Measurements from ENCODE around the gene DKKL1. TPM values are rescaled to one million over a fixed set of nuclear protein-coding genes. Genes with fewer than 3 reads are reported as not detected.

Gene DKKL1
- total and polyA plus RNA-seq, 2 experiments from 2014 or later = 2.2 to 6.0 TPM

DNA sequence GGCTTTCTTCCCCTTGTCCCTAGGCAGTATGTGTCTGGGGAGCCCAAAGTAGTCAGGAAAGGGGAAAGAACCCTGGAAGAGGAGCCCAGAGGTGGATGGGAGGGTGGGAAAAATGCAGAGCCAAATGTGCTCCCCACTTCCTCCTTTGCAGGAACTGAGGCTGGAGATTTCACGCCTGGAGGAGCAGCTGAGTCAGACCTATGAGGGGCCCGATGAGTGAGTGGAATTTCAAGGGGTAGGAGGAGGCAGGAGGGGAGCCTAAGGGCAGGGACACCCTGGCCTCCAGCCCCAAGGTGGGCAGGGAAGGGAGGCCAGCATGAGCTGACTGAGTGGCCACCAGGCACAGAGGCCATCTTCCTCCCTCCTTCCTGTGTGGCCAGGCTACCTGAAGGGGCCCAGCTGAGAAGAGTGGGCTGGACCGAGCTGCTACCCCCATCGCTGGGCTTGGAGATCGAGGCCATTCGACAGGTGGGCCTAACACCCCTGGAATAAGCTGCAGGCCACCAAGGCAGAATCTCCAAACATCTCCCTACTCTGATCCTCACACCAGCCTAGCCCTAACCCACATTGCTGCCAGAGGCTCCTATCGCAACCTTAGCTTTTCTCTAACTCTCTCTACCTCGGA, 45.3 kb downstream of the DKKL1 start:
- no peaks in the 10 kb centered on the region for H3K9me2 ChIP-seq (replicated peaks; ENCODE audit: insufficient read depth)
- no peaks in the 10 kb centered on the region for H3K4me1 ChIP-seq (ENCODE audit: insufficient read depth)
- no peak overlapping the region for H3K4me2 ChIP-seq
- H3K27me3 ChIP-seq = no peaks in the 10 kb centered on the region
- 82% methylated on average over 8 of the region's 8 CpGs for WGBS (ENCODE audit: low lambda C conversion rate, missing lambda C conversion rate)
- no peaks in the 10 kb centered on the region for H4K20me1 ChIP-seq (ENCODE audit: insufficient read depth, poor library complexity, severe bottlenecking)
- H3K4me3 ChIP-seq = no peak overlapping the region
- TF ChIP-seq, protein P1, sequence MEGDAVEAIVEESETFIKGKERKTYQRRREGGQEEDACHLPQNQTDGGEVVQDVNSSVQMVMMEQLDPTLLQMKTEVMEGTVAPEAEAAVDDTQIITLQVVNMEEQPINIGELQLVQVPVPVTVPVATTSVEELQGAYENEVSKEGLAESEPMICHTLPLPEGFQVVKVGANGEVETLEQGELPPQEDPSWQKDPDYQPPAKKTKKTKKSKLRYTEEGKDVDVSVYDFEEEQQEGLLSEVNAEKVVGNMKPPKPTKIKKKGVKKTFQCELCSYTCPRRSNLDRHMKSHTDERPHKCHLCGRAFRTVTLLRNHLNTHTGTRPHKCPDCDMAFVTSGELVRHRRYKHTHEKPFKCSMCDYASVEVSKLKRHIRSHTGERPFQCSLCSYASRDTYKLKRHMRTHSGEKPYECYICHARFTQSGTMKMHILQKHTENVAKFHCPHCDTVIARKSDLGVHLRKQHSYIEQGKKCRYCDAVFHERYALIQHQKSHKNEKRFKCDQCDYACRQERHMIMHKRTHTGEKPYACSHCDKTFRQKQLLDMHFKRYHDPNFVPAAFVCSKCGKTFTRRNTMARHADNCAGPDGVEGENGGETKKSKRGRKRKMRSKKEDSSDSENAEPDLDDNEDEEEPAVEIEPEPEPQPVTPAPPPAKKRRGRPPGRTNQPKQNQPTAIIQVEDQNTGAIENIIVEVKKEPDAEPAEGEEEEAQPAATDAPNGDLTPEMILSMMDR (IDR thresholded peaks at IDR 0.05; ENCODE audit: poor library complexity) = no peak
- no peak for TF ChIP-seq EZH2 (IDR thresholded peaks at IDR 0.05; ENCODE audit: borderline replicate concordance)
- TF ChIP-seq EZH2phosphoT487 (IDR thresholded peaks at IDR 0.05; ENCODE audit: low read depth, severe bottlenecking, unreplicated experiment) = no peak
- H3K79me2 ChIP-seq = no peaks in the 10 kb centered on the region
- no peak overlapping the region for H2AFZ ChIP-seq
- no peaks in the 10 kb centered on the region for H3K9me3 ChIP-seq (ENCODE audit: low read depth)
- no peak for DNase-seq (ENCODE audit: low spot score)
- H3K36me3 ChIP-seq (replicated peaks; ENCODE audit: insufficient read depth, low read depth) = no peaks in the 10 kb centered on the region
- no peak overlapping the region for H3K27ac ChIP-seq

DNA sequence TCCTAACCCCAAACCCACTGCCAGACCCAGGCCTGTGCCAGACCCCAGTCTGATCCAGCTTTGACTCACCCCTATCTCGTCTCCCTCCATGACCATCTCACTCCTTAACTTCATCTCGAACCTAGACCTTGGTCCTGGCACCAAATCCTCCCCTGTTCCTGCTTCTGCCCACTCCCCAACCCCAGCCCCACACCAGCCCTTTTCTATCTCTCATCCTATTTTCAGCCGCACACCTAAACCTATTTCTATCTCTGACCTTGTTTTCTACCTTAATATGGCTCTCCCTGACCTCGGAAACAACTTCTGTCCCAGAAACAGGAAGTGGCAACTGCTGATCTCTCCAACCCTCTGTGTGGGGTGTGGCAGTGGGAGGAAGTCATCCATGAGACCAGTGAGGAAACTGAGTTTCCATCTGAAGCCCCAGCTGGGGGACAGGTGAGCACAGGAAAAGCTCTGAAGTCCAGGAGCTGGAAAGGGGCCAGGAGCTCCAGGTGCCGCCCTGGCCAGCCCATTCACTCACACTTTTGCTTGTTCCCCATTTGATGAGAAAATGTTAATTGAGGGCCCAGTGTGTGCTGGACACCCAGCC, 45.9 kb downstream of the DKKL1 start:
- TF ChIP-seq EZH2 (IDR thresholded peaks at IDR 0.05; ENCODE audit: borderline replicate concordance) (no peak), EZH2phosphoT487 (IDR thresholded peaks at IDR 0.05; ENCODE audit: low read depth, severe bottlenecking, unreplicated experiment) (no peak)
- TF ChIP-seq, protein P1 (IDR thresholded peaks at IDR 0.05; ENCODE audit: poor library complexity) = no peak
- Histone ChIP-seq H3K4me1 (ENCODE audit: insufficient read depth) (no peaks in the 10 kb centered on the region), H3K9me3 (ENCODE audit: low read depth) (no peaks in the 10 kb centered on the region), H3K27ac (no peak overlapping the region), H3K36me3 (replicated peaks; ENCODE audit: insufficient read depth, low read depth) (no peaks in the 10 kb centered on the region), H2AFZ (no peak overlapping the region), H4K20me1 (ENCODE audit: insufficient read depth, poor library complexity, severe bottlenecking) (no peaks in the 10 kb centered on the region), H3K4me2 (no peak overlapping the region), H3K4me3 (no peak overlapping the region), H3K9me2 (replicated peaks; ENCODE audit: insufficient read depth) (no peaks in the 10 kb centered on the region), H3K27me3 (no peaks in the 10 kb centered on the region), H3K79me2 (no peaks in the 10 kb centered on the region)
- DNase-seq (ENCODE audit: low spot score) = no peak
- WGBS (ENCODE audit: low lambda C conversion rate, missing lambda C conversion rate) = 81% methylated on average over 5 of the region's 5 CpGs

DNA sequence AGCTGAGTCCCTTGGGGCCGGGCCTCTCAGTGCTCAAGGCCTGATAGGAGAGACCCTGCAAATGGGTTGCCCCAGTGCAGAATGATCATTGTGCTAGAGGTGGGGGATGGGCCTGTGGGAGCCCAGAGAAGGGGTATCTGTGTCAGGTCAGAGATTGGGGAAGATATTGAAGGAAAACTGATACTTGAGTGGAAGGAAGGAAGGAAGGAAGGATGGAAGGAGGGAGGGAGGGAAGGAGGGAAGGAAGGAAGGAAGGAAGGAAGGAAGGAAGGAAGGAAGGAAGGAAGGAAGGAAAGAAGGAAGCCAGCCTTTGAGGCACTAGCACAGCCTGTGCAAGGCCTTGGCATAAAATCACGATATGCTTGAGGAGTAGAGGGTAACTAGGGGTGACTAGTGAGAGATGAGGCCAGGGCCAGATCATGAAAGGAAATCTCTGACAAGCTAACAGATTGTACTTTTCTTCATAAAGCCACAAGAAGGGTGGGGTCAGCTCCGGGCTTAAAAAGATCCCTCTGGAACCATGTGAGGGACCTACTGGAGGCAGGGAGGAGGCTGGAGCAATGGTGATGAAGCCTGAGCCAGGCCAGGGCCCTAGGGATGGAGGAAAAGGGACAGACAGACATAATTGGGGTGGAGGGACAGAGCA, 48.1 kb downstream of the DKKL1 start:
- Histone ChIP-seq H3K36me3 (replicated peaks; ENCODE audit: insufficient read depth, low read depth) (no peaks in the 10 kb centered on the region), H3K4me1 (ENCODE audit: insufficient read depth) (no peaks in the 10 kb centered on the region), H3K27me3 (peaks cover 7% of the 10 kb centered on the region), H4K20me1 (ENCODE audit: insufficient read depth, poor library complexity, severe bottlenecking) (no peaks in the 10 kb centered on the region), H3K79me2 (no peaks in the 10 kb centered on the region), H3K27ac (no peak overlapping the region), H2AFZ (no peak overlapping the region), H3K9me3 (ENCODE audit: low read depth) (no peaks in the 10 kb centered on the region), H3K9me2 (replicated peaks; ENCODE audit: insufficient read depth) (no peaks in the 10 kb centered on the region), H3K4me3 (no peak overlapping the region), H3K4me2 (no peak overlapping the region)
- no peak for DNase-seq (ENCODE audit: low spot score)
- WGBS (ENCODE audit: low lambda C conversion rate, missing lambda C conversion rate) = 83% methylated on average over 3 of the region's 3 CpGs
- TF ChIP-seq, protein P1 (IDR thresholded peaks at IDR 0.05; ENCODE audit: poor library complexity) = no peak
- TF ChIP-seq EZH2phosphoT487 (IDR thresholded peaks at IDR 0.05; ENCODE audit: low read depth, severe bottlenecking, unreplicated experiment) (no peak), EZH2 (IDR thresholded peaks at IDR 0.05; ENCODE audit: borderline replicate concordance) (no peak)
